Endothelial cell of umbilical vein (primary cell): ENCODE results near the gene RGS9BP. TPM values are rescaled to one million over a fixed set of nuclear protein-coding genes. Genes with fewer than 3 reads are reported as not detected.

ENCODE experiments used
- BruUV-seq: library from RNA; stranded (reverse); fragments of 400-500 nt; replicated peaks from 2 replicates; lab custom pipeline; 2021; lab: Mats Ljungman, UMichigan
- CTCF ChIA-PET: fragments of 300-600, 350-600 bp; sonication (Branson Sonifier 250); formaldehyde crosslinking; loops from one replicate; lab custom pipeline; 2021; ENCODE audit warnings: antibody characterized with exemption, inconsistent platforms; lab: Charles Lee
- POLR2A ChIA-PET: fragments of 300-600, 350-600 bp; sonication (Branson Sonifier 250); formaldehyde crosslinking; loops from one replicate; lab custom pipeline; 2021; ENCODE audit warnings: antibody characterized with exemption, inconsistent platforms; lab: Charles Lee
- DNase-seq: peaks from one replicate; pipeline ENCODE4 v3.0.0-alpha.2; 2011; ENCODE audit warnings: low read depth, low spot score
- FAIRE-seq: peaks from 2 replicates; lab custom pipeline; 2011; peaks lifted over from hg19 to GRCh38; lab: Jason Lieb, UNC
- H2AFZ ChIP-seq: 2 replicates; pipeline ENCODE4 v1.6.0; 2012; ENCODE audit warnings: low read depth, low read length, control low read depth, inconsistent platforms
- H3K27ac ChIP-seq: 2 replicates; pipeline ENCODE4 v1.5.1; 2011; ENCODE audit warnings: low read depth, mild to moderate bottlenecking, control low read depth, low read length, moderate library complexity; ENCODE audit not compliant: insufficient read depth
- H3K27me3 ChIP-seq, 2 experiments: 2 replicates each; pipeline versions ENCODE4 v1.6.0 to v1.6.1; 2011; ENCODE audit warnings: low read length in 2 of 2, mixed read lengths in 1 of 2; ENCODE audit not compliant: control insufficient read depth in 2 of 2, insufficient read depth in 2 of 2
- H3K36me3 ChIP-seq, 2 experiments: 2 replicates in 1 of 2; 3 replicates in 1 of 2; pipeline ENCODE4 v1.5.1; 2011; ENCODE audit warnings: low read length in 2 of 2, mild to moderate bottlenecking in 1 of 2, moderate library complexity in 1 of 2; ENCODE audit not compliant: control insufficient read depth in 2 of 2, insufficient read depth in 2 of 2; ENCODE audit errors: extremely low read depth in 1 of 2
- H3K4me1 ChIP-seq: 3 replicates; pipeline ENCODE4 v1.5.1; 2011; ENCODE audit warnings: mild to moderate bottlenecking, low read length; ENCODE audit not compliant: control insufficient read depth, insufficient read depth; ENCODE audit errors: extremely low read depth
- H3K4me2 ChIP-seq: 2 replicates; pipeline ENCODE4 v1.6.1; 2011; ENCODE audit warnings: low read length, control low read depth, mixed read lengths; ENCODE audit not compliant: insufficient read depth
- H3K4me3 ChIP-seq, 3 experiments: fragments of 200-600 bp in 1 of 3; sonication (generic), shearing (Covaris generic) in 1 of 3; replicated peaks in 1 of 3; 2 replicates each; pipeline ENCODE4 v1.5.1; 2011 to 2016; ENCODE audit warnings: control low read depth in 3 of 3, low read length in 3 of 3, mild to moderate bottlenecking in 2 of 3, inconsistent platforms in 1 of 3, low read depth in 1 of 3, moderate library complexity in 1 of 3; ENCODE audit not compliant: insufficient read depth in 1 of 3
- H3K79me2 ChIP-seq: 2 replicates; pipeline ENCODE4 v1.6.0; 2012; ENCODE audit warnings: low read length, inconsistent platforms; ENCODE audit not compliant: control insufficient read depth, insufficient read depth
- H3K9ac ChIP-seq: replicated peaks from 2 replicates; pipeline ENCODE3; 2011; ENCODE audit warnings: low read length, control low read depth; ENCODE audit not compliant: insufficient read depth; ENCODE audit errors: extremely low read depth
- H3K9me1 ChIP-seq: replicated peaks from 3 replicates; pipeline ENCODE4 v1.6.0; 2011; ENCODE audit warnings: mild to moderate bottlenecking, low read length; ENCODE audit not compliant: control insufficient read depth, insufficient read depth; ENCODE audit errors: extremely low read depth
- H3K9me3 ChIP-seq: replicated peaks from 2 replicates; pipeline ENCODE4 v1.5.1; 2012; ENCODE audit warnings: low read length, inconsistent platforms; ENCODE audit not compliant: control insufficient read depth, insufficient read depth
- H4K20me1 ChIP-seq: replicated peaks from 2 replicates; pipeline ENCODE3; 2011; ENCODE audit warnings: mild to moderate bottlenecking, low read length; ENCODE audit not compliant: control insufficient read depth, insufficient read depth; ENCODE audit errors: extremely low read depth
- EZH2 ChIP-seq: IDR thresholded peaks from 2 replicates; pipeline ENCODE4 v1.6.1; 2012; ENCODE audit warnings: borderline replicate concordance, low read depth, mild to moderate bottlenecking, moderate library complexity, low read length, inconsistent platforms; ENCODE audit not compliant: severe bottlenecking
- FOS ChIP-seq: IDR thresholded peaks from 2 replicates; pipeline ENCODE4 v1.6.1; 2011; ENCODE audit warnings: mild to moderate bottlenecking, low read length, moderate library complexity, borderline replicate concordance; ENCODE audit not compliant: insufficient read depth
- GATA2 ChIP-seq: IDR thresholded peaks from 2 replicates; pipeline ENCODE4 v1.7.0; 2011; ENCODE audit warnings: low read depth, mild to moderate bottlenecking, moderate library complexity, mixed read lengths, low read length; ENCODE audit not compliant: insufficient read length, insufficient read depth
- JUN ChIP-seq: IDR thresholded peaks from 2 replicates; pipeline ENCODE4 v1.6.1; 2011; ENCODE audit warnings: borderline replicate concordance, low read depth; ENCODE audit not compliant: insufficient read length, insufficient read depth
- MYC ChIP-seq: IDR thresholded peaks from one replicate; pipeline ENCODE4 v1.6.1; 2011; ENCODE audit warnings: mild to moderate bottlenecking, low read depth, low read length
- POLR2A ChIP-seq: IDR thresholded peaks from 2 replicates; pipeline ENCODE4 v1.6.1; 2012; ENCODE audit warnings: low read depth, mild to moderate bottlenecking, control low read depth, low read length
- POLR2AphosphoS5 ChIP-seq: IDR thresholded peaks from 2 replicates; pipeline ENCODE4 v1.6.1; 2012; ENCODE audit warnings: low read depth, mild to moderate bottlenecking, control low read depth, low read length, moderate library complexity; ENCODE audit not compliant: insufficient read depth
- dilution Hi-C: fragments of 300-500 bp; cut with MboI; formaldehyde crosslinking; loops from one replicate; pipeline ENCODE4 v1.15.0; 2019; ENCODE audit warnings: low sequenced_read_pairs; ENCODE audit not compliant: extremely low pct_ligation_motif_present
- intact Hi-C: fragments of 100-400 bp; cut with micrococcal nuclease; formaldehyde crosslinking; loops from one replicate; pipeline ENCODE4 v1.10.0; 2022
- polyA plus RNA-seq, 4 experiments: library from polyadenylated mRNA; depleted of rRNA in 3 of 4; stranded (reverse) in 3 of 4; unstranded in 1 of 4; fragments of >200 nt; gene quantifications; 2 replicates each; pipeline versions ENCODE4 v1.2.1 to v1.2.3, GENCODE V29; 2011 to 2012; ENCODE audit warnings: missing spikeins in 1 of 4
- total RNA-seq: library from RNA; stranded (reverse); gene quantifications from 2 replicates; pipeline ENCODE4 v1.2.3, GENCODE V29; 2021
- TF ChIP-seq, protein P1 (sequence below): IDR thresholded peaks from 2 replicates; pipeline ENCODE4 v1.6.1; 2011; ENCODE audit not compliant: insufficient read depth, insufficient read length
- TF ChIP-seq, protein P2 (sequence below), 2 donors: IDR thresholded peaks; 1 replicate in 1 of 2; 2 replicates in 1 of 2; pipeline ENCODE4 v1.5.1; 2011; ENCODE audit warnings: low read length in 2 of 2, mild to moderate bottlenecking in 2 of 2, moderate library complexity in 2 of 2, control low read depth in 1 of 2, inconsistent platforms in 1 of 2, low read depth in 1 of 2; ENCODE audit not compliant: insufficient read depth in 1 of 2; ENCODE audit errors: extremely low read depth in 1 of 2

The RGS9BP gene
- total and polyA plus RNA-seq, 2 donors (not counting 3 experiments of a cell fraction or from before 2014, with no cell fraction given): 0.15 TPM; not detected in 1

DNA sequence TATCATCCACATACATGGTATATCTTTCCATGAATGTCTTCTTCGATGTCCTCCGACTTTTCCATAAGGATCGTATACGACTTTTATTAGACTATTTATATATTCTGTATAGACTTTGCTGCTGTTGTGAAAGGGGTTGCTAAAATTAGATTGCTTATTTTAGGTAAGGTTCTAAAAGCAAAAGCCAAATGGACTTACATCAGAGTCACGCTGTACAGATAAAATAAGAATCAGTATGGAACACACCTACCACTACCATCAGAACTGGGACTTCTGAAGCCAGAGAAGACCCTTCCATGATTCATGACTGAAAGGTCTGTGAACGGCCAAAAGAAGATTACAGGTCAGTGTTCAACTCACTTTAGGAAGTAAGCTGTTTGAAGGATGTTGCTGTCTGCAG lies 9.6 kb upstream of the RGS9BP start:
- H3K9ac ChIP-seq: no peak overlapping the region
- H3K36me3 ChIP-seq: peaks cover 0 to 2% of the 10 kb centered on the region in 2 experiments
- CTCF ChIA-PET: no interaction called here
- H3K27me3 ChIP-seq: no peaks in the 10 kb centered on the region
- TF ChIP-seq JUN (no peak), GATA2 (no peak), POLR2AphosphoS5 (no peak), EZH2 (no peak), FOS (no peak), POLR2A (no peak), MYC (no peak)
- TF ChIP-seq, protein P1, sequence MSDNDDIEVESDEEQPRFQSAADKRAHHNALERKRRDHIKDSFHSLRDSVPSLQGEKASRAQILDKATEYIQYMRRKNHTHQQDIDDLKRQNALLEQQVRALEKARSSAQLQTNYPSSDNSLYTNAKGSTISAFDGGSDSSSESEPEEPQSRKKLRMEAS: no peak
- TF ChIP-seq, protein P2, sequence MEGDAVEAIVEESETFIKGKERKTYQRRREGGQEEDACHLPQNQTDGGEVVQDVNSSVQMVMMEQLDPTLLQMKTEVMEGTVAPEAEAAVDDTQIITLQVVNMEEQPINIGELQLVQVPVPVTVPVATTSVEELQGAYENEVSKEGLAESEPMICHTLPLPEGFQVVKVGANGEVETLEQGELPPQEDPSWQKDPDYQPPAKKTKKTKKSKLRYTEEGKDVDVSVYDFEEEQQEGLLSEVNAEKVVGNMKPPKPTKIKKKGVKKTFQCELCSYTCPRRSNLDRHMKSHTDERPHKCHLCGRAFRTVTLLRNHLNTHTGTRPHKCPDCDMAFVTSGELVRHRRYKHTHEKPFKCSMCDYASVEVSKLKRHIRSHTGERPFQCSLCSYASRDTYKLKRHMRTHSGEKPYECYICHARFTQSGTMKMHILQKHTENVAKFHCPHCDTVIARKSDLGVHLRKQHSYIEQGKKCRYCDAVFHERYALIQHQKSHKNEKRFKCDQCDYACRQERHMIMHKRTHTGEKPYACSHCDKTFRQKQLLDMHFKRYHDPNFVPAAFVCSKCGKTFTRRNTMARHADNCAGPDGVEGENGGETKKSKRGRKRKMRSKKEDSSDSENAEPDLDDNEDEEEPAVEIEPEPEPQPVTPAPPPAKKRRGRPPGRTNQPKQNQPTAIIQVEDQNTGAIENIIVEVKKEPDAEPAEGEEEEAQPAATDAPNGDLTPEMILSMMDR (IDR thresholded peaks at IDR 0.05; ENCODE audit: extremely low read depth in 1 of 2, insufficient read depth in 1 of 2, low read depth in 1 of 2, low read length in 2 of 2): no peak
- H3K4me3 ChIP-seq: no peak overlapping the region
- H3K4me1 ChIP-seq: peaks cover 7% of the 10 kb centered on the region
- no peaks in the 10 kb centered on the region for H3K9me1 ChIP-seq
- no peak overlapping the region for H2AFZ ChIP-seq
- H4K20me1 ChIP-seq: peaks cover 3% of the 10 kb centered on the region
- no peaks in the 10 kb centered on the region for H3K9me3 ChIP-seq
- H3K4me2 ChIP-seq: no peak overlapping the region
- H3K27ac ChIP-seq: no peak overlapping the region
- intact Hi-C loops: no loop called here
- POLR2A ChIA-PET: no interaction called here
- no peak for FAIRE-seq
- no peak for DNase-seq
- dilution Hi-C loops: no loop called here
- no TSS peak for BruUV-seq
- H3K79me2 ChIP-seq: peaks cover 56% of the 10 kb centered on the region
